Measurements from ENCODE around the gene UIMC1. TPM values are rescaled to one million over a fixed set of nuclear protein-coding genes. Genes with fewer than 3 reads are reported as not detected.
"Not testable (repeated sequence)": the region's sequence is repeated elsewhere in the genome, so short reads cannot be mapped to it uniquely, and the experiment has no call there.

The UIMC1 gene
- total RNA-seq, 1 donor from 2014 or later, result 40.9 TPM

- Mint-ChIP-seq H3K9me3 (ENCODE audit: unreplicated experiment) (no peaks in the 10 kb centered on the region), H3K27ac (ENCODE audit: unreplicated experiment) (no peak overlapping the region), H3K27me3 (ENCODE audit: unreplicated experiment) (peaks cover 8% of the 10 kb centered on the region), H3K4me3 (ENCODE audit: unreplicated experiment) (no peak overlapping the region), H3K4me1 (ENCODE audit: unreplicated experiment) (no peaks in the 10 kb centered on the region), H3K36me3 (ENCODE audit: low read depth, unreplicated experiment) (no peaks in the 10 kb centered on the region)
- no peak for TF ChIP-seq CTCF (IDR thresholded peaks at IDR 0.05; ENCODE audit: unreplicated experiment)
- no peak for DNase-seq (ENCODE audit: low spot score)
Measured at GRCh38 chr5:176875783-176876505, 130.6 kb downstream of the UIMC1 start.

GRCh38 chr5:176875014-176875550 is 131.5 kb downstream of the UIMC1 start:
- Mint-ChIP-seq H3K4me3 (ENCODE audit: unreplicated experiment) (no peak overlapping the region), H3K36me3 (ENCODE audit: low read depth, unreplicated experiment) (no peaks in the 10 kb centered on the region), H3K9me3 (ENCODE audit: unreplicated experiment) (no peaks in the 10 kb centered on the region), H3K27ac (ENCODE audit: unreplicated experiment) (no peak overlapping the region), H3K27me3 (ENCODE audit: unreplicated experiment) (peaks cover 8% of the 10 kb centered on the region), H3K4me1 (ENCODE audit: unreplicated experiment) (no peaks in the 10 kb centered on the region)
- no peak for TF ChIP-seq CTCF (IDR thresholded peaks at IDR 0.05; ENCODE audit: unreplicated experiment)
- DNase-seq (ENCODE audit: low spot score), result no peak

GRCh38 chr5:176874198-176874780 is 132.3 kb downstream of the UIMC1 start:
- no peak for DNase-seq (ENCODE audit: low spot score)
- H3K4me1 Mint-ChIP-seq (ENCODE audit: unreplicated experiment), result no peaks in the 10 kb centered on the region
- H3K27me3 Mint-ChIP-seq (ENCODE audit: unreplicated experiment), result peaks cover 8% of the 10 kb centered on the region
- no peaks in the 10 kb centered on the region for H3K36me3 Mint-ChIP-seq (ENCODE audit: low read depth, unreplicated experiment)
- TF ChIP-seq CTCF (IDR thresholded peaks at IDR 0.05; ENCODE audit: unreplicated experiment), result no peak
- H3K9me3 Mint-ChIP-seq (ENCODE audit: unreplicated experiment), result no peaks in the 10 kb centered on the region
- H3K4me3 Mint-ChIP-seq (ENCODE audit: unreplicated experiment), result no peak overlapping the region
- H3K27ac Mint-ChIP-seq (ENCODE audit: unreplicated experiment), result no peak overlapping the region

GRCh38 chr5:176873541-176874172 is 132.9 kb downstream of the UIMC1 start:
- H3K27me3 Mint-ChIP-seq (ENCODE audit: unreplicated experiment), result peaks cover 10% of the 10 kb centered on the region
- H3K9me3 Mint-ChIP-seq (ENCODE audit: unreplicated experiment), result no peaks in the 10 kb centered on the region
- no peaks in the 10 kb centered on the region for H3K4me1 Mint-ChIP-seq (ENCODE audit: unreplicated experiment)
- H3K27ac Mint-ChIP-seq (ENCODE audit: unreplicated experiment), result no peak overlapping the region
- no peaks in the 10 kb centered on the region for H3K36me3 Mint-ChIP-seq (ENCODE audit: low read depth, unreplicated experiment)
- TF ChIP-seq CTCF (IDR thresholded peaks at IDR 0.05; ENCODE audit: unreplicated experiment), result no peak
- no peak for DNase-seq (ENCODE audit: low spot score)
- H3K4me3 Mint-ChIP-seq (ENCODE audit: unreplicated experiment), result no peak overlapping the region

- not testable (repeated sequence) for H3K9me3 Mint-ChIP-seq (ENCODE audit: unreplicated experiment); H3K36me3 Mint-ChIP-seq (ENCODE audit: low read depth, unreplicated experiment); H3K4me1 Mint-ChIP-seq (ENCODE audit: unreplicated experiment); DNase-seq (ENCODE audit: low spot score); H3K27ac Mint-ChIP-seq (ENCODE audit: unreplicated experiment)
- Mint-ChIP-seq H3K27me3 (ENCODE audit: unreplicated experiment) (peaks cover 11% of the 10 kb centered on the region), H3K4me3 (ENCODE audit: unreplicated experiment) (peak overlapping the region; percentile 33)
Measured at GRCh38 chr5:176873011-176873410, 133.6 kb downstream of the UIMC1 start.

GRCh38 chr5:176872586-176872985 is 134.0 kb downstream of the UIMC1 start:
- not testable (repeated sequence) for H3K27ac Mint-ChIP-seq (ENCODE audit: unreplicated experiment); H3K9me3 Mint-ChIP-seq (ENCODE audit: unreplicated experiment); H3K4me3 Mint-ChIP-seq (ENCODE audit: unreplicated experiment); H3K4me1 Mint-ChIP-seq (ENCODE audit: unreplicated experiment); H3K36me3 Mint-ChIP-seq (ENCODE audit: low read depth, unreplicated experiment); DNase-seq (ENCODE audit: low spot score)
- peaks cover 13% of the 10 kb centered on the region for H3K27me3 Mint-ChIP-seq (ENCODE audit: unreplicated experiment)

- H3K4me1 Mint-ChIP-seq (ENCODE audit: unreplicated experiment); DNase-seq (ENCODE audit: low spot score); H3K27ac Mint-ChIP-seq (ENCODE audit: unreplicated experiment); H3K9me3 Mint-ChIP-seq (ENCODE audit: unreplicated experiment); H3K4me3 Mint-ChIP-seq (ENCODE audit: unreplicated experiment); H3K36me3 Mint-ChIP-seq (ENCODE audit: low read depth, unreplicated experiment): not testable (repeated sequence)
- peaks cover 17% of the 10 kb centered on the region for H3K27me3 Mint-ChIP-seq (ENCODE audit: unreplicated experiment)
Measured at GRCh38 chr5:176870644-176871043, 135.9 kb downstream of the UIMC1 start.

All from endothelial cell (in vitro differentiated cells).